HG03457 (cell line): ENCODE results near the gene TARDBP.
"Not testable (repeated sequence)": the region's sequence is repeated elsewhere in the genome, so short reads cannot be mapped to it uniquely, and the experiment has no call there.

Source experiments
- ATAC-seq: cut with Tn5 transposase; IDR thresholded peaks from one replicate; pipeline ENCODE4 v1.9.1; 2021; ENCODE audit warnings: moderate number of reproducible peaks; ENCODE audit not compliant: unreplicated experiment

The TARDBP gene

GRCh38 chr1:10992004-10992403, 20.4 kb upstream of the TARDBP start:
- ATAC-seq: not testable (repeated sequence)

- ATAC-seq: no peak
Measured at GRCh38 chr1:10992864-10993263, 19.6 kb upstream of the TARDBP start.

- ATAC-seq: no peak
Measured at GRCh38 chr1:10996100-10996499, 16.4 kb upstream of the TARDBP start.

GRCh38 chr1:11000526-11000925, 11.9 kb upstream of the TARDBP start:
- ATAC-seq: no peak

- no peak for ATAC-seq
Measured at GRCh38 chr1:11013160-11013531, 692 bp downstream of the TARDBP start.

- not testable (repeated sequence) for ATAC-seq
Measured at GRCh38 chr1:11019358-11019757, 6.9 kb downstream of the TARDBP start.

- no peak for ATAC-seq
Measured at GRCh38 chr1:11019971-11020370, 7.5 kb downstream of the TARDBP start.

GRCh38 chr1:11023201-11023600, 10.7 kb downstream of the TARDBP start:
- ATAC-seq: no peak

GRCh38 chr1:11024154-11024873, 11.9 kb downstream of the TARDBP start:
- ATAC-seq: no peak

- no peak for ATAC-seq
Measured at GRCh38 chr1:11024874-11025203, 12.4 kb downstream of the TARDBP start.

GRCh38 chr1:11025618-11026017, 13.2 kb downstream of the TARDBP start:
- ATAC-seq: no peak

GRCh38 chr1:11026052-11026451, 13.6 kb downstream of the TARDBP start:
- ATAC-seq: no peak

GRCh38 chr1:11026903-11027302, 14.4 kb downstream of the TARDBP start:
- no peak for ATAC-seq

GRCh38 chr1:11027316-11027715, 14.9 kb downstream of the TARDBP start:
- no peak for ATAC-seq

GRCh38 chr1:11028018-11028417, 15.6 kb downstream of the TARDBP start:
- ATAC-seq: no peak

- no peak for ATAC-seq
Measured at GRCh38 chr1:11030865-11031264, 18.4 kb downstream of the TARDBP start.

- no peak for ATAC-seq
Measured at GRCh38 chr1:11031624-11032262, 19.3 kb downstream of the TARDBP start.

- not testable (repeated sequence) for ATAC-seq
Measured at GRCh38 chr1:11037019-11037739, 24.7 kb downstream of the TARDBP start.

GRCh38 chr1:11037740-11038182, 25.3 kb downstream of the TARDBP start:
- ATAC-seq: no peak

- no peak for ATAC-seq
Measured at GRCh38 chr1:11039351-11040104, 27.1 kb downstream of the TARDBP start.

GRCh38 chr1:11040105-11040429, 27.6 kb downstream of the TARDBP start:
- ATAC-seq: not testable (repeated sequence)
